ENCODE measurements around the gene RPH3AL. TPM values are rescaled to one million over a fixed set of nuclear protein-coding genes. Genes with fewer than 3 reads are reported as not detected.

RPH3AL gene
- polyA plus RNA-seq, 4 donors: 10.5 to 18.8 (median 12.0) TPM

- 86 to 92% (median 88%) methylated on average over 23 of the region's 23 CpGs for WGBS, 3 donors
- Histone ChIP-seq H3K9me3 (ENCODE audit: control insufficient read depth in 2 of 2, insufficient read depth in 1 of 2, low read depth in 1 of 2, low read length in 1 of 2) (no peaks in the 10 kb centered on the region), H3K36me3 (ENCODE audit: control insufficient read depth in 3 of 3, insufficient read depth in 2 of 3, low read depth in 1 of 3, low read length in 3 of 3) (peaks cover 0 to 17% (median 3%) of the 10 kb centered on the region in 3 donors), H3K27me3 (ENCODE audit: control insufficient read depth in 3 of 3, insufficient read depth in 3 of 3, low read length in 3 of 3) (no peaks in the 10 kb centered on the region), H3K27ac (ENCODE audit: low read depth in 1 of 3, low read length in 2 of 3) (no peak overlapping the region), H3K4me3 (ENCODE audit: low read depth in 1 of 3, low read length in 3 of 3) (no peak overlapping the region), H3K4me1 (ENCODE audit: control insufficient read depth in 3 of 3, insufficient read depth in 2 of 3, low read depth in 1 of 3, low read length in 2 of 3) (peaks cover 0 to 4% (median 0%) of the 10 kb centered on the region in 3 donors)
- FAIRE-seq: no peak
- no peak for DNase-seq
Measured at GRCh38 chr17:296906-297690, 55.5 kb downstream of the RPH3AL start.

GRCh38 chr17:296379-296778 lies 56.2 kb downstream of the RPH3AL start:
- Histone ChIP-seq H3K27ac (ENCODE audit: low read depth in 1 of 3, low read length in 2 of 3) (no peak overlapping the region), H3K4me1 (ENCODE audit: control insufficient read depth in 3 of 3, insufficient read depth in 2 of 3, low read depth in 1 of 3, low read length in 2 of 3) (no peaks in the 10 kb centered on the region), H3K9me3 (ENCODE audit: control insufficient read depth in 2 of 2, insufficient read depth in 1 of 2, low read depth in 1 of 2, low read length in 1 of 2) (no peaks in the 10 kb centered on the region), H3K27me3 (ENCODE audit: control insufficient read depth in 3 of 3, insufficient read depth in 3 of 3, low read length in 3 of 3) (no peaks in the 10 kb centered on the region), H3K36me3 (ENCODE audit: control insufficient read depth in 3 of 3, insufficient read depth in 2 of 3, low read depth in 1 of 3, low read length in 3 of 3) (peaks cover 0 to 13% (median 3%) of the 10 kb centered on the region in 3 donors), H3K4me3 (ENCODE audit: low read depth in 1 of 3, low read length in 3 of 3) (no peak overlapping the region)
- 78 to 89% (median 82%) methylated on average over 15 of the region's 15 CpGs for WGBS, 3 donors
- DNase-seq (no peak), FAIRE-seq (no peak)

GRCh38 chr17:292531-293382 lies 59.9 kb downstream of the RPH3AL start:
- H3K9me3 ChIP-seq (ENCODE audit: control insufficient read depth in 2 of 2, insufficient read depth in 1 of 2, low read depth in 1 of 2, low read length in 1 of 2): no peaks in the 10 kb centered on the region
- no peaks in the 10 kb centered on the region for H3K4me1 ChIP-seq (ENCODE audit: control insufficient read depth in 3 of 3, insufficient read depth in 2 of 3, low read depth in 1 of 3, low read length in 2 of 3)
- no peak overlapping the region for H3K4me3 ChIP-seq (ENCODE audit: low read depth in 1 of 3, low read length in 3 of 3)
- H3K27me3 ChIP-seq (ENCODE audit: control insufficient read depth in 3 of 3, insufficient read depth in 3 of 3, low read length in 3 of 3): no peaks in the 10 kb centered on the region
- H3K27ac ChIP-seq (ENCODE audit: low read depth in 1 of 3, low read length in 2 of 3): no peak overlapping the region
- no peak for DNase-seq
- peaks cover 0 to 21% (median 3%) of the 10 kb centered on the region in 3 donors for H3K36me3 ChIP-seq (ENCODE audit: control insufficient read depth in 3 of 3, insufficient read depth in 2 of 3, low read depth in 1 of 3, low read length in 3 of 3)
- no peak for FAIRE-seq
- 73 to 87% (median 85%) methylated on average over 28 to 29 of the region's 29 CpGs for WGBS, 3 donors

- no peak for DNase-seq
- Histone ChIP-seq H3K27ac (ENCODE audit: low read depth in 1 of 3, low read length in 2 of 3) (no peak overlapping the region), H3K9me3 (ENCODE audit: control insufficient read depth in 2 of 2, insufficient read depth in 1 of 2, low read depth in 1 of 2, low read length in 1 of 2) (no peaks in the 10 kb centered on the region), H3K27me3 (ENCODE audit: control insufficient read depth in 3 of 3, insufficient read depth in 3 of 3, low read length in 3 of 3) (no peaks in the 10 kb centered on the region), H3K36me3 (ENCODE audit: control insufficient read depth in 3 of 3, insufficient read depth in 2 of 3, low read depth in 1 of 3, low read length in 3 of 3) (peaks cover 0 to 18% (median 3%) of the 10 kb centered on the region in 3 donors), H3K4me3 (ENCODE audit: low read depth in 1 of 3, low read length in 3 of 3) (no peak overlapping the region), H3K4me1 (ENCODE audit: control insufficient read depth in 3 of 3, insufficient read depth in 2 of 3, low read depth in 1 of 3, low read length in 2 of 3) (no peaks in the 10 kb centered on the region)
- 89 to 94% (median 91%) methylated on average over 10 of the region's 10 CpGs for WGBS, 3 donors
- FAIRE-seq: no peak
Measured at GRCh38 chr17:292016-292415, 60.6 kb downstream of the RPH3AL start.

- FAIRE-seq (no peak), DNase-seq (no peak)
- 82 to 88% (median 86%) methylated on average over 7 of the region's 7 CpGs for WGBS, 3 donors
- Histone ChIP-seq H3K27me3 (ENCODE audit: control insufficient read depth in 3 of 3, insufficient read depth in 3 of 3, low read length in 3 of 3) (no peaks in the 10 kb centered on the region), H3K9me3 (ENCODE audit: control insufficient read depth in 2 of 2, insufficient read depth in 1 of 2, low read depth in 1 of 2, low read length in 1 of 2) (no peaks in the 10 kb centered on the region), H3K4me1 (ENCODE audit: control insufficient read depth in 3 of 3, insufficient read depth in 2 of 3, low read depth in 1 of 3, low read length in 2 of 3) (no peaks in the 10 kb centered on the region), H3K27ac (ENCODE audit: low read depth in 1 of 3, low read length in 2 of 3) (no peak overlapping the region), H3K36me3 (ENCODE audit: control insufficient read depth in 3 of 3, insufficient read depth in 2 of 3, low read depth in 1 of 3, low read length in 3 of 3) (peaks cover 0 to 17% (median 3%) of the 10 kb centered on the region in 3 donors), H3K4me3 (ENCODE audit: low read depth in 1 of 3, low read length in 3 of 3) (no peak overlapping the region)
Measured at GRCh38 chr17:291587-291986, 61.0 kb downstream of the RPH3AL start.

GRCh38 chr17:290626-291025 lies 62.0 kb downstream of the RPH3AL start:
- H3K36me3 ChIP-seq (ENCODE audit: control insufficient read depth in 3 of 3, insufficient read depth in 2 of 3, low read depth in 1 of 3, low read length in 3 of 3): peaks cover 0 to 22% (median 3%) of the 10 kb centered on the region in 3 donors
- no peaks in the 10 kb centered on the region for H3K27me3 ChIP-seq (ENCODE audit: control insufficient read depth in 3 of 3, insufficient read depth in 3 of 3, low read length in 3 of 3)
- DNase-seq (no peak), FAIRE-seq (no peak)
- H3K9me3 ChIP-seq (ENCODE audit: control insufficient read depth in 2 of 2, insufficient read depth in 1 of 2, low read depth in 1 of 2, low read length in 1 of 2): no peaks in the 10 kb centered on the region
- WGBS, 3 donors: 89 to 93% (median 92%) methylated on average over 18 of the region's 18 CpGs
- H3K4me3 ChIP-seq (ENCODE audit: low read depth in 1 of 3, low read length in 3 of 3): no peak overlapping the region
- H3K27ac ChIP-seq (ENCODE audit: low read depth in 1 of 3, low read length in 2 of 3): no peak overlapping the region
- no peaks in the 10 kb centered on the region for H3K4me1 ChIP-seq (ENCODE audit: control insufficient read depth in 3 of 3, insufficient read depth in 2 of 3, low read depth in 1 of 3, low read length in 2 of 3)

- FAIRE-seq: no peak
Measured at GRCh38 chr17:290121-290521, 62.5 kb downstream of the RPH3AL start.

GRCh38 chr17:289409-289808 lies 63.2 kb downstream of the RPH3AL start:
- WGBS, 3 donors: 93 to 97% (median 94%) methylated on average over 15 to 18 of the region's 18 CpGs
- FAIRE-seq (no peak), DNase-seq (no peak)
- H3K36me3 ChIP-seq (ENCODE audit: control insufficient read depth in 3 of 3, insufficient read depth in 2 of 3, low read depth in 1 of 3, low read length in 3 of 3): peaks cover 0 to 25% (median 3%) of the 10 kb centered on the region in 3 donors
- H3K4me3 ChIP-seq (ENCODE audit: low read depth in 1 of 3, low read length in 3 of 3): no peak overlapping the region
- H3K4me1 ChIP-seq (ENCODE audit: control insufficient read depth in 3 of 3, insufficient read depth in 2 of 3, low read depth in 1 of 3, low read length in 2 of 3): no peaks in the 10 kb centered on the region
- no peak overlapping the region for H3K27ac ChIP-seq (ENCODE audit: low read depth in 1 of 3, low read length in 2 of 3)
- H3K9me3 ChIP-seq (ENCODE audit: control insufficient read depth in 2 of 2, insufficient read depth in 1 of 2, low read depth in 1 of 2, low read length in 1 of 2): no peaks in the 10 kb centered on the region
- H3K27me3 ChIP-seq (ENCODE audit: control insufficient read depth in 3 of 3, insufficient read depth in 3 of 3, low read length in 3 of 3): no peaks in the 10 kb centered on the region

More at GRCh38 chr17:290121-290521, 62.5 kb downstream of the RPH3AL start:
- H3K36me3 ChIP-seq (ENCODE audit: control insufficient read depth in 3 of 3, insufficient read depth in 2 of 3, low read depth in 1 of 3, low read length in 3 of 3): peaks cover 0 to 24% (median 3%) of the 10 kb centered on the region in 3 donors
- no peak overlapping the region for H3K4me3 ChIP-seq (ENCODE audit: low read depth in 1 of 3, low read length in 3 of 3)
- H3K27ac ChIP-seq (ENCODE audit: low read depth in 1 of 3, low read length in 2 of 3): no peak overlapping the region
- H3K4me1 ChIP-seq (ENCODE audit: control insufficient read depth in 3 of 3, insufficient read depth in 2 of 3, low read depth in 1 of 3, low read length in 2 of 3): no peaks in the 10 kb centered on the region
- WGBS, 3 donors: 93 to 96% (median 96%) methylated on average over 21 of the region's 21 CpGs
- no peaks in the 10 kb centered on the region for H3K27me3 ChIP-seq (ENCODE audit: control insufficient read depth in 3 of 3, insufficient read depth in 3 of 3, low read length in 3 of 3)
- H3K9me3 ChIP-seq (ENCODE audit: control insufficient read depth in 2 of 2, insufficient read depth in 1 of 2, low read depth in 1 of 2, low read length in 1 of 2): no peaks in the 10 kb centered on the region
- no peak for DNase-seq
